Stimulated activated CD4-positive, alpha-beta T cell treated with anti-CD3 and anti-CD28 coated beads, Interleukin-15, amount 100 ng/mL, for 1 hour (primary cell): Measurements from ENCODE around the gene RIC3.
"Not testable (repeated sequence)": the region's sequence is repeated elsewhere in the genome, so short reads cannot be mapped to it uniquely, and the experiment has no call there.

Source experiments
- DNase-seq, 2 donors: peaks; one replicate each; pipeline ENCODE4 v3.0.0-alpha.2; 2020; ENCODE audit warnings: low read depth in 1 of 2, low spot score in 1 of 2

Gene RIC3

DNA sequence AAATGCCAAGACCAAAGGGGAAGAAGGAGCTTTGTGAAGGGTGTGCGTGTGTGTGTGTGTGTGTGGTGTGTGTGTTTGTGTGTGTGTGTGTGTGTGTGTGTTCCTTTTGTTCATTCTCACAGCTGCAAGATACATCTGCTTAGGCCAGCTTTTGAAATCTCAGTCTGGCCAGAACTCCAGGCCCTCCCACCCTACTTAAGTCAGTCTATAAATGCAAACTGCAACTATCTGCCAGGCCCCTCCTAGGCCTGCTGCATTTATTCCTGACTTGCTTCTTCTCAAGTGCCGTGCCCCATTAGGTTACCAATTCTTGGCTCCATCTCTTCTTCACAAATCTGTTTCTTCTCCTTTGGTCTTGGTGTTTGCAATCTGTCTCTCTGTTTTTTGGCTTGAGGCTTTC, 21.6 kb upstream of the RIC3 start:
- DNase-seq = no peak

DNA sequence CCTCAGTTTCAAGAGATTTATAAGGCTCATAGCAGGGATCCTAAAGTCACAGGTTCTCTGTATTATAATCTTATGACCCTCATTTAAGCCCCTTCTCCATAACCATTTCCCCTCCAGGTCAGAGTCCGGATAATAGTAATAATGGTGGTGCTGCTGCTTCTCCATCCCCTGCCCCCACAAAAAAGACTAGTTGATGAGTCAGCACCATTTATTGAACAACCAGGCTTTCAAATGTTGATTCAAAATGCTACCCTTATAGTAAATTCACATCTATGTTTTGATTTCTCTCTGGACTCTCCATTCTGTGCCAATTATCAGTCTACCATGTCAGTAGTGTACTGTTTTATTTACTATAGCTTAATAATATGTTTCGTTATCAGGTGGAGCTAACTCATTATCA, 17.6 kb upstream of the RIC3 start:
- no peak for DNase-seq

DNA sequence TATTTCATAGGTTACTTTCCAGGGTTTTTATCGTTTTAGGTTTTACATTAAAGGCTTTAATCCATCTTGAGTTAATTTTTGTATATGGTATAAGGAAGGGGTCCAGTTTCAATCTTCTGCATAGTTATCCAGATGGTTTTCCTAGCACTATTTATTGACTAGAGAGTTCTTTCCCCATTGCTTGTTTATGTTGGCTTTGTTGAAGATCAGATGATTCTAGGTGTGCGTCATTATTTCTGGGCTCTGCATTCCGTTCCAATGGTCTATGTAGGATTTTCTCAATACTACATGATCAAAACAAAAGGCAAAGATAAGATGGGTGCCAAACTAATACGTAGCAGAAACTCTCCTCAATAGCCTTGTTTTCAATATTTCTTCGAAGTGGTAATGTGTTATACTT, 14.3 kb upstream of the RIC3 start:
- no peak for DNase-seq

DNA sequence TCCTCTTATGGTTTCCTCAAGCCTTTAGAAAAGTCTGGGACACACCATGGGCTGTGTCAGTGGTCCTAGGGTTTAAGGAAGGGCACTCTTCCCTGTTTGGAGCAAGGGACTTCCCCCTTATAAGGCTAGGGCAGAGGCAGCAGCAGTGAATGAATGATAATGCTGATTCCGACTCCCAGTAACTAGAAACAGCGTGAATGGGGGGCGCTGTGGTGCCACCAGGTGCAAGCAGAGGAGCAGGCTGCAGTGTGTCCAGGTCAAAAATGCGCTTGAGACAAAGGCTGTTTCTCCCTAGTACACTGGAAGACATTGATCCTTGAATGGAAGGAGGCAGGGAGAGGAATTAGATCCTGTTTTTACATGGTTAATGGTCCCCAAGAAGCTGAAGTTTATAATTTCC, 11.6 kb upstream of the RIC3 start:
- no peak for DNase-seq

DNA sequence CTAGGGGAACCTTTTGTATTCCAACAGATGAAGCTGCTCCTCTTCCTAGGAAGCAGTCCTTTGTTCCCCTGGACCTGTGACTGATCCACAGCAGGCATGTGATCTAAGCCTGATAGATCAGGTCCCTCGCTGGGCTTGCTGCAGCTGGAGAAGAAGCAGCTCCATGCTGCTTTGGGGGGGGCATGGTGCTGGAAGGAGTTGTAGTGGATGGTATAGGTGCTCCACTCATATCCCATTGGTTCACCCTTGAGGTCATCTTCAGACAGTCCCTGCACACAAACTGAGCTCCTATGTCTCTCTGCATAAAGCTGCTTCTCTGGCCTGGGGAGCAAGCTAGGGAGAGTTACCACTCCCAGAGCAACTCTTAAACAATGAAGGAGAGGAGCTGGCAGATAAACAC, 9.5 kb upstream of the RIC3 start:
- no peak for DNase-seq

DNA sequence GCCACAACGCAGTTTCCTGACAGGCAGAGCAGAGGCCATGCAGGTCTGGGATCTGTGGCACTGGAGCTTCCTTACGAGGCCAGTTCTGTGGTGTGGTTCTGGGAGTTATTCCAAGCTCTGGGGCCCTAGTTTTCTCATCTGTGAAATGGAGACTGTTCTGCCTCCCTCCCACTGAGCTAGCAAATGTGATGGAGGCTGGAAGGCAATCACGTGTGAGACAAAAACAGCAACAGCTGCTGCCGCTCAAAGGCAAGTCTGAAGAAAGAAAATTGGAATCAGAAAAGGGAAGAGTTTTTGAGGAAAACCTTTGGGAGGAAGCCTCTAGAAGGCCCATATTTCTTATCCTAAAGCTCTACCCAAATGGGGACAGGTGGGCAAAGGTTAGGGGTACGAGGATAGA, 8.3 kb upstream of the RIC3 start:
- no peak for DNase-seq

DNA sequence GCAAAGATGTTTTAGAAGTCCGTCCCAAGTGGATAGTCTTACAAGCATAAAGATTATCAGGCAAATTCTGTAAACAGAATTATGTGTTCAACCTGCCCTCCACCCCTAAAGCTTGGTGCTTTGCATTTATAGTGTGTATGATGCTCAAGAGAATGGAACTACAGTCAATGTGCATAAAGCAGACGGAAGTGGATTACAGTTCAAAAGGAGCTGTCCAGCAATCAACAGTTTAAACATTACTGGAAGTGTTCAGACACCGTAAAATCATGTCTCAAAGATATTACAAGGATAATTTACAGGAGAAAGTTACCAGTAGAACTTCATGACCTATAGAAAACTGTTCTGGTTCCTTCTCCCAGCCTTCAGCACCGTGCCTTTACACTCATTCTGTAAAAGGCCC, 1.0 kb downstream of the RIC3 start:
- DNase-seq = no peak

DNA sequence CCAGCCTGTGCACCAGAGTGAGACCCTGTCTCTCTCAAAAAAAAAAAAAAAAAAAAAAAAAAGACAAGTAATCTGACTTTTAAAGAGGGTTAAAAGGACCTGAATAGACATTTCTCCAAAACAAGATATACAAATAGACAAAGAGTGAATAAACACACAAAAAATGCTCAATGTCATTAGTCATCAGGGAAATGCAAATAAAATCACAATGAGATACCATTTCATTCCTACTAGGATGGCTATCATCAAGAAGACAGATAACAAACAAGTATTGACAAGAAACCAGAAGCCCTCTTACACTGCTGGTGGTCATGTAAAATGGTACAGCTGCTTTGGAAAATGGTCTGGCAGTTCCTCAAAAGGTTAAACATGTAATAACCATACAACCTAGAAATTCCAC, 4.1 kb downstream of the RIC3 start:
- DNase-seq = no peak

DNA sequence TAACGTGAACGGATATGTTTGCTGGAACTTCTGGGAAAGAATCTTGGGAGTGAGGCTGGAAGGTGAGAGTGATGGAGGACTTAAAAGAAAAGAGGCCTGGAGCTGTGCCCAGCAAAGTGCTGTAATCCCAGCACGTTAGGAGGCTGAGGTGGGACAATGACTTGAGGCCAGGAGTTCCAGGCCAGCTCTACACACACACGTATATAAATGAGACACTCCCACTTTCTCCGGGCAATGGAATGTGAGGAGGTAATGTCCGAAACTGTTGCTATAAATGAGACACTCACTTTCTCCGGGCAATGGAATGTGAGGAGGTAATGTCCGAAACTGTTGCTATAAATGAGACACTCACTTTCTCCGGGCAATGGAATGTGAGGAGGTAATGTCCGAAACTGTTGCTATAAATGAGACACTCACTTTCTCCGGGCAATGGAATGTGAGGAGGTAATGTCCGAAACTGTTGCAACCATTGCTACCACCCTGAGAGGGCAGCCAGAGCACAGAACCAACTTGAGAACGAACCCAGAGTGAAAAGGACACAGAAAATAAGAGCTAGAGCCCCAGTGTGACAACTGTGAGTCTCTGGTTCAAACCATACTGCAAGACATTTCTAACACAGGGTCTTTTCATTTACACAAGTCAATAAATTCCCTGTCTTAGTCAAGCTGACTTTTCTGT, 7.1 kb downstream of the RIC3 start:
- not testable (repeated sequence) for DNase-seq

DNA sequence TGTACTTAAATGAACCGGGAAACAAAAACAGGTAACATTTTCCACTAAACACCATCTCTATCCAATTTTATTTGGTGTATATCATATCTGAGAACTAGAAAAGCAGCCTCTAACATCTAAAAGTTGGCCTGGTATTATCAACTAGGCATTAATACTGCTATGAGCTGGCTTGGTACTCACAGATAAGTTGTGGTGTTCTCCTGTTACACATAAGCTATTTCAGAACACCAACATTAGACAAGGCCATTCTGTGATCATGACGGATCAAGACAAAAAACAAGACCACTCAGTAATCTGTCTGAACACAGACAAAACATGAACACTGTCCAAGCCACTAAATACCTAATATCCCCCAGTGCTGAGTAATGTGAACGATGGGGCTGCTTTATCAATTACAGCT, 11.9 kb downstream of the RIC3 start:
- no peak for DNase-seq

DNA sequence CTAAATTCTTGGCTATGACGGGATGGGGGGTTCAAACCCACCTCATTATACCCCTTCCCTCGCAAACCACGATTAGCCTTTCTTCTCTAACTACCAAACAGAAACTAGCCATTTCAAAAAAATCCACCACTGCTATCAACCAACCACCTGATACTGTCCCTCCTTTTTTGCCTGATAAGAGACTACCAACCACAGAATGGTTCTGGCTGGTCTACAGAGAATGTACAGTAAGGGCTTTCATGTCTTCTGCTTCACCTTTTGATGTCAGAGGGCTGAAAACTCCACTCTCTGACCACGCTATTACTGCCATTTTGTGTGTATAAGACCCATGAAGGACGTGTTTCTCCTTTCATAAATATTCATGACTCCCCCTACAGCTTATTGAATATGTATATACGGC, 19.1 kb downstream of the RIC3 start:
- no peak for DNase-seq

DNA sequence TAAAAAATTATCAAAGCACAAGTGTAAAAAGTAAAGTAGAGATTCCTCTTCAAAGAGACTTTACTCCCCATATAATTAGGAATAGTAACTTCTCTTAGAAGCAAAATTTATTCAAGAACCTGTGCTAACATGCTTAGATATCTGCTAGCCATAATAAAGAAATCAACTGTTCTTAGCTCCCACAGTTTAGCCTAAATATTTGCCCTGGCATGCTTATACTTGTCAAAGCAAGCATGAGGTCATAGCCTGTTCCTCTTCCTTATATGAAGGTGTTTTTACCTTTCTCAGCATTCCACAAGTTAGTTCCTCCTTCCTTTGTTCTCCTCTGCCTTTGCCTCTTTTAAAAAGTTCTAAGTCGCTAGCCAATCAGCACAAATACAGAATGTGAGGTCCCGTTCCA, 30.3 kb downstream of the RIC3 start:
- no peak for DNase-seq

DNA sequence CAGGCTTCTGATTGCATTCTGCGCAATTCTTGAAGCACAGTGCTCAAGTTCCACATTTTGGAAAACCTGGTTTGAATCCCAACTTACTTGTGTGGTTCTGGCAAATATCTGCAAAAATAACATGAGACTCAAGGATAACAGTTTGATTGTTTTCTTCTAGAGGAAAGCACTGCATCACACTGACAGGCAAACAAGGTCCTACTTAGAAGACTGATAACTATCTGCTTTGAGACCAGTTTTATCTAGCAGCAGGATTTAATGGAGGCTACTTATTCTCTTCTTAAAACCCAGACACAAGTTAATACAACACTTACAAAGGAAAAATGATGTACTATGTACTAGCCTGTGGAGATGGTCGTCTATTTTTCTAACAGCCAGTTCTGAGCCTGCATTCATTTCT, 41.4 kb downstream of the RIC3 start:
- DNase-seq = no peak

DNA sequence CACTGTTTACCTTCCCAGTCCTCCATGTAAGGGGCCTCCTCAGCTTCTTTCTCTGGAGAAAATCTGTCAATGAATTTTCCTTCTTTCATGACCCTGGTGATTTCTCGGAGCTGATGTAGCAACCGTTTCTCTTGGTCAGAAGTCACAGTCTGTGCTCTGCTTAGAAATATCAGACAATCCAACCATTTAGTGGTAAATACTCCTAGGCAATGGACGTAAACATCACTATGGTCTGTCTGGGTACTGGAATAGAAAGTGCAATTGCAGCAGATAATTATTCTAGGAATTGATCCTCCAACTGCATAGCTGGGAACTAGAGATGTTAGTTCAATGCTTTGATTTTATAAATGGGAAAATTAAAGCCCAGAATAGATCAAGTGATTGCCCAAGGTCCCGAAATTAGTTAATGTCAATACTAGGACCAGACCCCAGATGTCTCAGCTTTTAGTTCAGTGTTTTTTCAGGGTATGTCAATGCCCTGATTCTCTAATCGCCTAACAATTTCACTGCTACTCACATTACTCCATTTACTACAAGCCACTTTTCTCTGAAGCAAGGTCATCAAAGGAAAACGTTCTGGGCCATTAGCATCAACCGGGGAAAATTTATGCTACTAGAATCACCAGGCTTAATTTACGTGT, 42.1 kb downstream of the RIC3 start:
- no peak for DNase-seq

DNA sequence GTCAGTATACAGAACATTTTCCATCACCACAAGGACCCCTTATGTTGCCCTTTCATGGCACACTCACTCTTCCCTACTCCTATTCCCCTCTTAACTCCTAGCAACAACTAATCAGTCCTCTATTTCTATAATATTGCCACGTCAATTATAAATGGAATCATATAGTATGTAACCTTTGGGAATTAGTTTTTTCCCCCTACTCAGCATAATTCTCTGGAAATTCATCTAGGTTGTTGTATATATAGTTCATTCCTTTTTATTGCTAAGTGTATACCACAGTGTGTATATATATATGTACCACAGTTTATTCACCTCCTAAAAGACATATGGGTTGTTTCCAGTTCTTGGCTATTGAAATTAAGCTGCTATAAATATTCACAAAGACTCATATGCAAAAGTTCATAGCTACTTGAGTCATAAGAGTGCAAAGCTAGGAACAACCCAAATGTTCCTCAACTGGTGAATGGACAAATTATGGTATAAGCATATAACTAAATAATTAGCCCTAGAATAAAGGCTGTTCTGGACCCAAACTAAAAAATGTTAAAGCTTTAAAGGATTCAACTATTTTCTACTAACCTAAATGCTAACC, 46.6 kb downstream of the RIC3 start:
- DNase-seq = no peak

DNA sequence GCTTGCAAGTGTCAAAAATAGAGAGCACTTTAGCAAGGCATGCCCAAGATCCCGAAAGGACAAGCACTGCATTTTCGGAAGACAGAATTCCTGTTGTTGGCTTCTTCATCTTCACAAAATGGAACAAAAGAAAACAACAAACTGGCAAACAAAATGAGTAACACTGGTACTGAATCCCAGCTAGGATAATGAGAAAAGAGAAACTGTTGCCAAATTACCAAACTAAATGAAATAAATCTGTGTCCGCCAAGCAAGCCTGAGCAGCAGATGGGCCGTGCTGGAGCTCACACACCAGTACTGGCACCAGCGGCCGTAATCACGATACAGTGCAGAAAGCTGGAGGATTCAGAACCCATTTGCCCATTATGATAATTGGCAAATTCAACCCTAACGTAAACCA, 57.2 kb downstream of the RIC3 start:
- no peak for DNase-seq

DNA sequence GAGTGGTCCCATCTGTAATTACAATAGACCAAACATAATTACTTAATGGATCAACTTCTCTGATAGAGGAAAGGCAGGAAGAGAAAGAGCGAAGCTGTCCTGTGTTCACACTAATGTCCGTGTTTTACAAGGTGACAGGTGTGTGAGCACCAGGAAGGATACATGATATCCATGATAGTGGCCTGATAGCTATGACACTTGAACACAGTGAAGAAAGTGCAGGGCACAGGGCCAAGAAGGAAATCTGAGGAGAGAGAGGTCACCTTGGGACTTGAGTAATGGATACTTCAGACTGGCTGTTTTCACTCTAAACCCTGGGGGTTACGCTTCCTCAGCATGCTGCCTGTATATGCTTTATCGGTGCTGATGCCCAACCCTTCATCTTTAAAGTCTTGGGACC, 58.4 kb downstream of the RIC3 start:
- no peak for DNase-seq

DNA sequence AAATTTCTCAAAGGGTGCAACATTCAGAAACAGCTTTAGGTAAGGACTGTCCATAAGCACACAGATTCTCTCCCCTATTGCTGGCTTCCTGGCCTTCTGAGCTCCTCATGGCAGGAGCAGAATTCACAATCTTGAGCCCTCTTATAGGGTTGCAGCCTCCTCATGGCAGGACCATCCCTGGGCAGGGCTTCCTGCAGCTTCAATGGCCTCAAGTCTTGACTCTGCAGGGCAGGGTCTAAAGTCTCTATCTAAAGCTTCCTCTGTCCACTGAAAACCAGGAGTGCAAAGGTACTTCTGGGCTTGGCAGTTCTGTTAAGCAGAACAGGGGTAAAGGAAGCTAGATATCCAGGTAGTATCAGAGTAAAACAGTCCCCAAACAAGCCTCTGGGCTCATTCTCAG, 59.1 kb downstream of the RIC3 start:
- DNase-seq = no peak

DNA sequence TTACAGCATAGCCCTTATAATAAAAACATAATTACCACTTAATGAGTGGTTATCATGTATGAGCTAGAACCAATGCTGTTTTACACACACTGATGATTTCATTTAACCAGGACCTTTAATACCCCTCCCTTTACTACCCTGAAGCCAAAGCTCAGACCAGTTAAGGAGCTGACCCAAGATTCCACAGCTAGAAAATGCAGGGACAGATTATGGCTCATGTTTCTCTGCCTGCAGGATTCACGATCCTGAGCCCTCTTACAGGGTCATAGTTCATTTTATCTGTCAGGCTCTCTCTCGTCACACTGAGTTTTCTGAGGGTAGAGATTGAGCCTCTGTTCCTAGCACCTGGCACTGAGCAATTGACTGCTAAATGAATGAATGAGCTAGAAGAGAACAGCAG, 60.4 kb downstream of the RIC3 start:
- no peak for DNase-seq

DNA sequence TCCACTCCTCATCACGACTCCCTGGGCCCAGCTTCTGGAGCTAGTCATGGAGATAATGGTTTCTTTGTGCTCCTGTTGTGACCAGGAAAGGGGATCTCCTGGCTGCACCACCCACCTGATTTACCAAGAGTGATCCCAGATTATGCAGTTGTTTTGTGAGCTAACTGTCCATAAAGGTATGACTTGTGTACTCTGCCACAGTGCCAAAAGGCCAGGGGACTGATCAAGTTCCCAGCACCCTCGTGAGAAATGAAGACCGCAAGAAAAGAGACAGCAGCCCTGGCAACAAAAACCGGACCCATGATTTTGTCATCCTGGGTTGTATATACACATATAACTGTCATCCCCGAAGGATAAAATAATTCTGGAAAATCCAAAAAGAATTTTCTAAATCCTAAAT, 61.2 kb downstream of the RIC3 start:
- no peak for DNase-seq

DNA sequence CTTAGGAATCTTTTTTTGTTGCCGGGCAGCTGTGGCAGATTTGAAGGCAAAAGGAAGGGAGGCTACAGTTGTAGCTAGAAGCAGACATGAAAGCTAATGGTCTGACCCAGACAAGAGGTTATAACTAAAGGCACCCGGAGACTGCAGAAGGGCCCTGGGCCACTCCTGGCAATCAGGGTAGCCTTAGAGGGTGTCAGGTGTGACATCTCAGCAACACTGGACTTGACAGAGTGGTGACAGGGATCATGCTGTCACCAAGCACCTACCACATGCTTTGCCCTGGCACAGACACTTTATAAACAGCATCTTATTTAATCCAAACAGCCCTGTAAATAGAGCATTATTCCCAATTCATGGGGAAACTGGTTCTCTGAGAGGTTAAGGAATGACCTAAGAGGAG, 62.1 kb downstream of the RIC3 start:
- DNase-seq = no peak

DNA sequence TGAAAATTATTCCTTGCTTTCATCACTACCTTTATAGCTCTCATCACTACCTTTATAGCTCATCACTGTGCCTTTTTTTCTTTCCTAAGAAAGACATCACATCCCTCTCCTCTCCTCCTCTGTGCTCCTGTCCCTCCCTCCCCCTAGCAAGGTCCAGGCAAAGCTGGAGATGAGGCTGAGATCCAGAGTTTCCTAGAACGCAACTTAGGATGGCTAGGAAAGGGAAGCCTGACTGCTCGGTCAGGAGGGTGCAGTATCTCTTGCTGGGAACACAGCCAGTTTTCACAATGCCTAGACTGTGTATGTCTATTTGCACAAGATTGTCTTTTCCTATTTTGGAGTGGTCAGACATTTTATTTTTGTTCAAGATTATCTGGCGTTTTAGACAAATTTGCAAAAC, 63.2 kb downstream of the RIC3 start:
- DNase-seq = no peak

DNA sequence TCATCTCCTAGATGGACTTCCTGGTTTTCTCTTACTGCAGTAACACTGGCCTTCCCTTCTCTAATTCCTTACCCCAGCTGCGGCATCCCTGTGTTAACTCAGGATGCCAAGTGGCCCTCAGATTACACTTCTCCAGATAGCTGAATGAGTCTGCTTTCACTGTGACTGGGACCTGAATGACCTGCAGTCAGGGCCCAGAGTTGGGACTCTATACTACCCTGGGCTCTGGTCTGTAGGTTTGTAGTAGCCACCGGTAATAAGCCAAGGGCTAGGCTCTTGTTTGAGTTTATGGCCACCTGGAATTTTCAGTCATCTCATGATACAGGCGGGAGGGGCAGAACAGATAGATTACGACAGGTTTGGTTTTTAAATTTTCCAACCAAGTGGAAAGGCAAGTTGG, 63.7 kb downstream of the RIC3 start:
- no peak for DNase-seq
